GM19438 (cell line): Measurements from ENCODE around the gene VGLL4.

Source experiments
- ATAC-seq: cut with Tn5 transposase; IDR thresholded peaks from one replicate; pipeline ENCODE4 v1.9.1; 2021; ENCODE audit warnings: low read depth; ENCODE audit not compliant: unreplicated experiment

VGLL4 gene

GRCh38 chr3:11567516-11568467 lies 75.9 kb downstream of the VGLL4 start:
- no peak for ATAC-seq

- no peak for ATAC-seq
Observed at GRCh38 chr3:11566916-11567315, 76.8 kb downstream of the VGLL4 start.

- no peak for ATAC-seq
Observed at GRCh38 chr3:11566478-11566877, 77.2 kb downstream of the VGLL4 start.

- no peak for ATAC-seq
Observed at GRCh38 chr3:11565932-11566331, 77.8 kb downstream of the VGLL4 start.

GRCh38 chr3:11565492-11565891 lies 78.2 kb downstream of the VGLL4 start:
- ATAC-seq = no peak

- ATAC-seq = no peak
Observed at GRCh38 chr3:11565072-11565471, 78.6 kb downstream of the VGLL4 start.

- ATAC-seq = no peak
Observed at GRCh38 chr3:11564577-11565001, 79.1 kb downstream of the VGLL4 start.

- no peak for ATAC-seq
Observed at GRCh38 chr3:11563865-11564185, 79.9 kb downstream of the VGLL4 start.

GRCh38 chr3:11563159-11563864 lies 80.4 kb downstream of the VGLL4 start:
- no peak for ATAC-seq

- no peak for ATAC-seq
Observed at GRCh38 chr3:11562277-11562881, 81.3 kb downstream of the VGLL4 start.

- ATAC-seq = no peak
Observed at GRCh38 chr3:11560746-11561145, 83.0 kb downstream of the VGLL4 start.

GRCh38 chr3:11559816-11560633 lies 83.7 kb downstream of the VGLL4 start:
- ATAC-seq = no peak

- ATAC-seq = no peak
Observed at GRCh38 chr3:11558918-11559815, 84.5 kb downstream of the VGLL4 start.

GRCh38 chr3:11558411-11558903 lies 85.3 kb downstream of the VGLL4 start:
- ATAC-seq = no peak

- no peak for ATAC-seq
Observed at GRCh38 chr3:11558002-11558401, 85.7 kb downstream of the VGLL4 start.

GRCh38 chr3:11556851-11557644 lies 86.7 kb downstream of the VGLL4 start:
- ATAC-seq = no peak

- ATAC-seq = no peak
Observed at GRCh38 chr3:11555881-11556633, 87.7 kb downstream of the VGLL4 start.

- ATAC-seq = no peak
Observed at GRCh38 chr3:11555211-11555782, 88.4 kb downstream of the VGLL4 start.
